NCI-H2227 treated with DMSO at 0.1 percent for 48 hours (cell line): ENCODE measurements around the gene ZNF670.

ENCODE experiments used
- DNase-seq: peaks from one replicate; lab custom pipeline; 2025; lab: John Stamatoyannopoulos, UW

Gene ZNF670

GRCh38 chr1:247103859-247104591, 25.4 kb upstream of the ZNF670 start, which contains the start of gene ZNF669:
Gene ZNF669 (minus strand): TSS chr1:247104356. CDS start chr1:247104199, 157 bp downstream.
- DNase-seq = peak; percentile 91

- DNase-seq = no peak
These were observed 23.8 kb upstream of the ZNF670 start for GRCh38 chr1:247102381-247102780.

- DNase-seq = no peak
These were observed 22.2 kb upstream of the ZNF670 start for GRCh38 chr1:247100676-247101279.

- no peak for DNase-seq
These were observed 18.3 kb upstream of the ZNF670 start for GRCh38 chr1:247096958-247097357.

- DNase-seq = no peak
These were observed 17.9 kb upstream of the ZNF670 start for GRCh38 chr1:247096544-247096943.

- DNase-seq = no peak
These were observed 17.5 kb upstream of the ZNF670 start for GRCh38 chr1:247096112-247096511.

- no peak for DNase-seq
These were observed 11.8 kb upstream of the ZNF670 start for GRCh38 chr1:247090455-247090854.

GRCh38 chr1:247089616-247090375, 11.2 kb upstream of the ZNF670 start:
- no peak for DNase-seq

- DNase-seq = no peak
These were observed 10.4 kb upstream of the ZNF670 start for GRCh38 chr1:247088967-247089366.

- DNase-seq = no peak
These were observed 8.6 kb upstream of the ZNF670 start for GRCh38 chr1:247087256-247087655.

- no peak for DNase-seq
These were observed 6.7 kb upstream of the ZNF670 start for GRCh38 chr1:247085310-247085709.

GRCh38 chr1:247084771-247085170, 6.2 kb upstream of the ZNF670 start:
- DNase-seq = no peak

GRCh38 chr1:247079141-247079874, 697 bp upstream of the ZNF670 start:
- no peak for DNase-seq

GRCh38 chr1:247077876-247078257, 744 bp downstream of the ZNF670 start:
- DNase-seq = no peak

GRCh38 chr1:247077213-247077612, 1.4 kb downstream of the ZNF670 start:
- no peak for DNase-seq

- DNase-seq = no peak
These were observed 8.0 kb downstream of the ZNF670 start for GRCh38 chr1:247070645-247071044.

GRCh38 chr1:247064304-247064703, 14.3 kb downstream of the ZNF670 start:
- DNase-seq = no peak

GRCh38 chr1:247060771-247061170, 17.8 kb downstream of the ZNF670 start:
- DNase-seq = no peak

- DNase-seq = no peak
These were observed 22.5 kb downstream of the ZNF670 start for GRCh38 chr1:247056071-247056470.

GRCh38 chr1:247054992-247055415, 23.6 kb downstream of the ZNF670 start:
- no peak for DNase-seq

- no peak for DNase-seq
These were observed 30.9 kb downstream of the ZNF670 start for GRCh38 chr1:247047702-247048101.

GRCh38 chr1:247047260-247047659, 31.4 kb downstream of the ZNF670 start:
- DNase-seq = no peak
